Omental fat pad (tissue), 4 donors: ENCODE data around the gene POLR3H. TPM values are rescaled to one million over a fixed set of nuclear protein-coding genes. Genes with fewer than 3 reads are reported as not detected.

Experiments used
- ATAC-seq: fragments of 150-250 bp; one replicate; pipeline ENCODE4 v1.9.1; 2016; ENCODE audit warnings: mild to moderate bottlenecking, moderate library complexity; ENCODE audit not compliant: low FRiP score
- DNase-seq: peaks from one replicate; pipeline ENCODE4 v3.0.0-alpha.2; 2019; ENCODE audit warnings: low spot score
- CTCF ChIP-seq, 3 donors: fragments of 450-650 bp; IDR thresholded peaks; one replicate each; pipeline ENCODE4 v1.5.1; 2016 to 2017; ENCODE audit warnings: antibody characterized with exemption in 3 of 3, mild to moderate bottlenecking in 3 of 3, moderate library complexity in 2 of 3
- total RNA-seq, 4 donors: library from RNA; depleted of rRNA; stranded (reverse); fragments of >200 nt; gene quantifications; one replicate each; pipeline ENCODE4 v1.1.0, GENCODE V29; 2016

Gene POLR3H
- total RNA-seq, 4 donors from 2014 or later = 17.0 to 37.7 (median 22.3) TPM

GRCh38 chr22:41556561-41556960 is 12.3 kb upstream of the POLR3H start:
- ATAC-seq (no peak), DNase-seq (no peak)
- no peak for TF ChIP-seq CTCF (IDR thresholded peaks at IDR 0.05)

- DNase-seq (no peak), ATAC-seq (peak; percentile 18)
- TF ChIP-seq CTCF (IDR thresholded peaks at IDR 0.05) = no peak
Measured at GRCh38 chr22:41555325-41555982, 11.2 kb upstream of the POLR3H start.

GRCh38 chr22:41551877-41552582 is 7.8 kb upstream of the POLR3H start:
- TF ChIP-seq CTCF (IDR thresholded peaks at IDR 0.05) = no peak
- no peak for ATAC-seq
- DNase-seq = no peak

GRCh38 chr22:41550952-41551491 is 6.8 kb upstream of the POLR3H start:
- ATAC-seq = no peak
- TF ChIP-seq CTCF (IDR thresholded peaks at IDR 0.05) = no peak
- no peak for DNase-seq

GRCh38 chr22:41548830-41549211 is 4.6 kb upstream of the POLR3H start:
- ATAC-seq (no peak), DNase-seq (no peak)
- no peak for TF ChIP-seq CTCF (IDR thresholded peaks at IDR 0.05)

- no peak for TF ChIP-seq CTCF (IDR thresholded peaks at IDR 0.05)
- no peak for DNase-seq
- ATAC-seq = no peak
Measured at GRCh38 chr22:41544671-41545476, 604 bp upstream of the POLR3H start.
